A549 (cell line): ENCODE data around the gene E2F7. TPM values are rescaled to one million over a fixed set of nuclear protein-coding genes. Genes with fewer than 3 reads are reported as not detected.

Experiments used
- ATAC-seq, 2 experiments: fragments of 200-7000 bp in 1 of 2; fragments of >200 bp in 1 of 2; cut with Nextera tagmentation in 1 of 2; cut with Tn5 transposase in 1 of 2; 3 replicates each; pipeline versions ENCODE4 v1.8.0 to v1.9.1; 2018 to 2020; ENCODE audit warnings: mild to moderate bottlenecking in 1 of 2, moderate library complexity in 1 of 2
- CTCF ChIA-PET: fragments of 300-600 bp; sonication (Branson Sonifier 250); formaldehyde crosslinking; extraction: SDS; loops from one replicate; lab custom pipeline; 2021; ENCODE audit warnings: antibody characterized with exemption, inconsistent platforms; lab: Yijun Ruan, JAX
- POLR2A ChIA-PET: fragments of 350-600 bp; formaldehyde crosslinking; extraction: SDS; loops from one replicate; lab custom pipeline; 2021; ENCODE audit warnings: antibody characterized with exemption, inconsistent platforms; lab: Yijun Ruan, JAX
- DNase-seq, 2 experiments: peaks; one replicate each; pipeline versions ENCODE4 v3.0.0 to v3.0.0-alpha.2; 2011 to 2016; ENCODE audit warnings: low read depth in 1 of 2, low spot score in 1 of 2
- FAIRE-seq: peaks from 2 replicates; lab custom pipeline; 2011; peaks lifted over from hg19 to GRCh38; lab: Jason Lieb, UNC
- H3K27ac ChIP-seq, 2 experiments: fragments of >200 bp; sonication (Bioruptor Twin); formaldehyde crosslinking; 3 replicates each; pipeline ENCODE4 v1.5.1; 2016 to 2017
- H3K4me1 ChIP-seq: fragments of >200 bp; sonication (Bioruptor Twin); formaldehyde crosslinking; 3 replicates; pipeline ENCODE4 v1.6.1; 2016
- H3K4me2 ChIP-seq: fragments of >200 bp; sonication (Bioruptor Twin); formaldehyde crosslinking; 3 replicates; pipeline ENCODE4 v1.6.1; 2016
- H3K4me3 ChIP-seq: fragments of >200 bp; sonication (Bioruptor Twin); formaldehyde crosslinking; 3 replicates; pipeline ENCODE4 v1.5.1; 2016
- H3K9me3 ChIP-seq: fragments of >200 bp; sonication (Bioruptor Twin); formaldehyde crosslinking; 3 replicates; pipeline ENCODE4 v1.6.1; 2016
- CEBPB ChIP-seq, 2 experiments: fragments of >200 bp in 1 of 2; sonication (Bioruptor Twin) in 1 of 2; formaldehyde crosslinking in 1 of 2; IDR thresholded peaks; 2 replicates each; pipeline ENCODE4 v1.6.1; 2012 to 2016
- EHF ChIP-seq: fragments of 250-450 bp; sonication (Bioruptor Pico); IDR thresholded peaks from 2 replicates; pipeline ENCODE4 v1.5.0; 2020; ENCODE audit warnings: mild to moderate bottlenecking
- EHMT2 ChIP-seq: fragments of 200-600 bp; sonication (generic); IDR thresholded peaks from 2 replicates; pipeline ENCODE4 v1.6.1; 2016; ENCODE audit warnings: antibody characterized with exemption, low read depth, mild to moderate bottlenecking, moderate library complexity
- FOSB ChIP-seq: fragments of 250-450 bp; sonication (Bioruptor Pico); IDR thresholded peaks from 2 replicates; pipeline ENCODE4 v1.5.0; 2020; ENCODE audit warnings: mild to moderate bottlenecking, moderate library complexity
- FOXS1 ChIP-seq: fragments of 250-450 bp; sonication (Bioruptor Pico); IDR thresholded peaks from 2 replicates; pipeline ENCODE4 v1.5.0; 2020; ENCODE audit warnings: mild to moderate bottlenecking, moderate library complexity
- GATA3 ChIP-seq: IDR thresholded peaks from 2 replicates; pipeline ENCODE4 v1.6.1; 2012; ENCODE audit warnings: borderline replicate concordance
- HEYL ChIP-seq: fragments of 250-450 bp; sonication (Bioruptor Pico); IDR thresholded peaks from 2 replicates; pipeline ENCODE4 v1.8.0; 2021; ENCODE audit warnings: mild to moderate bottlenecking, moderate library complexity
- HOXB13 ChIP-seq: fragments of 250-450 bp; sonication (Bioruptor Pico); IDR thresholded peaks from 2 replicates; pipeline ENCODE4 v1.5.0; 2020; ENCODE audit warnings: low read depth, mild to moderate bottlenecking, moderate library complexity
- HOXB5 ChIP-seq: fragments of 250-450 bp; sonication (Bioruptor Pico); IDR thresholded peaks from 2 replicates; pipeline ENCODE4 v1.5.0; 2020; ENCODE audit warnings: mild to moderate bottlenecking, moderate library complexity
- KDM5A ChIP-seq: fragments of 200-600 bp; sonication (generic); IDR thresholded peaks from 2 replicates; pipeline ENCODE4 v1.6.1; 2016; ENCODE audit warnings: antibody characterized with exemption, mild to moderate bottlenecking
- MAZ ChIP-seq: fragments of 150-350 bp; IDR thresholded peaks from 2 replicates; pipeline ENCODE4 v1.6.1; 2014; ENCODE audit warnings: antibody characterized with exemption, low read depth, low read length, borderline replicate concordance
- NFE2L2 ChIP-seq: fragments of 150-350 bp; conservative IDR thresholded peaks from 2 replicates; pipeline ENCODE4 v1.6.1; 2014; ENCODE audit warnings: low read length
- NPAS2 ChIP-seq: fragments of 250-450 bp; sonication (Bioruptor Pico); IDR thresholded peaks from 2 replicates; pipeline ENCODE4 v1.8.0; 2022; ENCODE audit warnings: mild to moderate bottlenecking, moderate library complexity, borderline replicate concordance
- NR3C1 ChIP-seq: fragments of >200 bp; sonication (Bioruptor Twin); formaldehyde crosslinking; IDR thresholded peaks from 3 replicates; pipeline ENCODE4 v1.6.1; 2017
- POLR2A ChIP-seq: IDR thresholded peaks from 2 replicates; pipeline ENCODE4 v1.6.1; 2012; ENCODE audit warnings: mild to moderate bottlenecking, low read length
- RCOR1 ChIP-seq: fragments of 150-350 bp; IDR thresholded peaks from 2 replicates; pipeline ENCODE4 v1.6.1; 2014; ENCODE audit warnings: antibody characterized with exemption, low read length, low read depth
- SREBF2 ChIP-seq: fragments of 450-650 bp; IDR thresholded peaks from 2 replicates; pipeline ENCODE4 v1.6.1; 2014; ENCODE audit warnings: mild to moderate bottlenecking, moderate library complexity
- WGBS: methylation state at CpG from one replicate; pipeline ENCODE4 v1.1.6; 2017; ENCODE audit errors: missing lambda C conversion rate; 5-methylcytosine and 5-hydroxymethylcytosine counted together
- polyA minus RNA-seq: library from RNA; depleted of rRNA, polyadenylated mRNA; stranded (reverse); fragments of >200 nt; gene quantifications from 2 replicates; pipeline ENCODE4 v1.2.3, GENCODE V29; 2011; rRNA and poly(A)+ RNA removed
- polyA plus RNA-seq, 4 experiments: library from polyadenylated mRNA; depleted of rRNA in 3 of 4; stranded (reverse); fragments of >200 nt; fragmentation: RNase III in 1 of 4; extraction: RNeasy Plus Mini Kit Qiagen cat#74134 plus additional on column Dnase treatment in 1 of 4; gene quantifications; 2 replicates in 3 of 4; 3 replicates in 1 of 4; pipeline ENCODE4 v1.2.3, GENCODE V29; 2011 to 2017
- TF ChIP-seq, protein P1 (sequence below): IDR thresholded peaks from 2 replicates; pipeline ENCODE4 v1.6.1; 2012
- TF ChIP-seq, protein P2 (sequence below): fragments of 250-450 bp; sonication (Bioruptor Pico); IDR thresholded peaks from 2 replicates; pipeline ENCODE4 v1.5.0; 2020; ENCODE audit warnings: low read depth, mild to moderate bottlenecking, moderate library complexity
- TF ChIP-seq, protein P3 (sequence below): fragments of >200 bp; sonication (Bioruptor Twin); formaldehyde crosslinking; IDR thresholded peaks from 3 replicates; pipeline ENCODE4 v1.5.1; 2016
- TF ChIP-seq, protein P4 (sequence below): fragments of >200 bp; sonication (Bioruptor Twin); formaldehyde crosslinking; IDR thresholded peaks from 2 replicates; pipeline ENCODE4 v1.6.1; 2016
- TF ChIP-seq, protein P5 (sequence below): fragments of 450-650 bp; IDR thresholded peaks from 2 replicates; pipeline ENCODE4 v1.6.1; 2014; ENCODE audit warnings: antibody characterized with exemption
- TF ChIP-seq, protein P6 (sequence below): IDR thresholded peaks from 2 replicates; pipeline ENCODE4 v1.6.1; 2012; ENCODE audit warnings: low read depth, borderline replicate concordance
- TF ChIP-seq, protein P7 (sequence below): fragments of 200-600 bp; sonication (generic); IDR thresholded peaks from 2 replicates; pipeline ENCODE4 v1.6.1; 2016; ENCODE audit warnings: antibody characterized with exemption, mild to moderate bottlenecking, moderate library complexity
- TF ChIP-seq, protein P8 (sequence below): IDR thresholded peaks from 2 replicates; pipeline ENCODE4 v1.6.1; 2012

E2F7 gene, protein sequence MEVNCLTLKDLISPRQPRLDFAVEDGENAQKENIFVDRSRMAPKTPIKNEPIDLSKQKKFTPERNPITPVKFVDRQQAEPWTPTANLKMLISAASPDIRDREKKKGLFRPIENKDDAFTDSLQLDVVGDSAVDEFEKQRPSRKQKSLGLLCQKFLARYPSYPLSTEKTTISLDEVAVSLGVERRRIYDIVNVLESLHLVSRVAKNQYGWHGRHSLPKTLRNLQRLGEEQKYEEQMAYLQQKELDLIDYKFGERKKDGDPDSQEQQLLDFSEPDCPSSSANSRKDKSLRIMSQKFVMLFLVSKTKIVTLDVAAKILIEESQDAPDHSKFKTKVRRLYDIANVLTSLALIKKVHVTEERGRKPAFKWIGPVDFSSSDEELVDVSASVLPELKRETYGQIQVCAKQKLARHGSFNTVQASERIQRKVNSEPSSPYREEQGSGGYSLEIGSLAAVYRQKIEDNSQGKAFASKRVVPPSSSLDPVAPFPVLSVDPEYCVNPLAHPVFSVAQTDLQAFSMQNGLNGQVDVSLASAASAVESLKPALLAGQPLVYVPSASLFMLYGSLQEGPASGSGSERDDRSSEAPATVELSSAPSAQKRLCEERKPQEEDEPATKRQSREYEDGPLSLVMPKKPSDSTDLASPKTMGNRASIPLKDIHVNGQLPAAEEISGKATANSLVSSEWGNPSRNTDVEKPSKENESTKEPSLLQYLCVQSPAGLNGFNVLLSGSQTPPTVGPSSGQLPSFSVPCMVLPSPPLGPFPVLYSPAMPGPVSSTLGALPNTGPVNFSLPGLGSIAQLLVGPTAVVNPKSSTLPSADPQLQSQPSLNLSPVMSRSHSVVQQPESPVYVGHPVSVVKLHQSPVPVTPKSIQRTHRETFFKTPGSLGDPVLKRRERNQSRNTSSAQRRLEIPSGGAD
- polyA plus RNA-seq (2011; rRNA removed) (8.2 and 12.2 TPM in 2 replicates), polyA plus RNA-seq (2017; fragmentation: RNase III; extraction: RNeasy Plus Mini Kit Qiagen cat#74134 plus additional on column Dnase treatment) (4.1 to 5.4 TPM (median 5.0 TPM) in 3 replicates), polyA minus RNA-seq (7.2 and 8.2 TPM in 2 replicates)
- 4.6 and 5.7 TPM in 2 replicates for polyA plus RNA-seq (2012; cell fraction: cytosol; rRNA removed)
- polyA plus RNA-seq (2012; cell fraction: nucleus; rRNA removed) = 7.0 and 7.4 TPM in 2 replicates

DNA sequence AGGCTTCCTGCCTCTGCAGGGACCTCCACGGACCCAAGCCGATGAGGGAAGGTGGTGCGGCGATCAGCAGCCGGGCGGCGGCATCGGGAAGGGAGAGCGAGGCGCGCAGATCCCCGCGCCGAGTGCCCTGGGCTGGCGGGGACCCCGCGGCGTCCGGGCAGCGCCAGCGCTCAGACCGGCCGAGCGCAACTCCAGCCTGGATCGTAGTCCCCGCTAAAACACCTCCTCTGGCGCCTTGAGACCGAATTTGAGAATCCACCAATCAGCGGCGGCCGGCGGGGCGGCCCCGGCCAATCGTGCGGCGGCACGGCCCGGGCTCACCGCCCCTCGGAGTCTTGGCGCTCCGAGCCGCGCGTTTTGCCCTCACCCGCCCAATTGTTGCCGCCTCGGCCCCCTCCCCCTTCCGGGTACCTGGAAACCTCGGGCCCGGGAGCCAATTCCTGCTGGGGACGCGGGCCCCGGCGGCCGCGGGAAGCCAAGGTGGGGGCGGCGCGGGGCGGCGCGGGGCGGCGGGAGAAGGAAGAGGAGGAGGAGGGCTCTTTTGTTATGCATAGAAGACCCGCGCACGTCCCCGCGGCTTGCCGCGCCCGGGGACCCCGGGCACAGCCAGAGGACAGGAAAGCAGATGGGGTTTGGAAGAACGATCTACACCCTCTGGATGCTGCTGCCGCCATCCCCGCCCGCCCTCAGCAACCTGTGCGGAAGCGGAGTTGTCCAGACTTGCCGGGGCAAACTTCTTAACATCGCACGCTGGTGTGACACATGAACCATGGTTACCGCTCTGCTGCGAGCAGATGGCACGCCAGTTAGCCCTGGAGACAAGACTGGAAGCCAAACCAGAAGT lies at the start of gene E2F7:
Gene E2F7, minus strand, starts transcription at position 209 of the 844 bp plus-strand sequence. CDS start 934 bp downstream, outside the sequence.
- peak within 1 kb of the TSS; percentile 83 to 88 for H3K27ac ChIP-seq
- FAIRE-seq (no peak), ATAC-seq (peak; percentile 96 to 99), DNase-seq (peak; percentile 95 to 96)
- H3K4me2 ChIP-seq = peak within 1 kb of the TSS; percentile 90
- H3K4me1 ChIP-seq = peaks cover 11% of the 10 kb centered on the region; the same call in 2 of the 3 replicates
- peak within 1 kb of the TSS; percentile 79 for H3K4me3 ChIP-seq
- under 1% methylated on average over 37 of the region's 87 CpGs for WGBS
- POLR2A ChIA-PET = no interaction called here
- CTCF ChIA-PET = no interaction called here
- H3K9me3 ChIP-seq = no peaks in the 10 kb centered on the region
- TF ChIP-seq NR3C1 = no peak
- TF ChIP-seq SREBF2 = no peak
- no peak for TF ChIP-seq EHF
- TF ChIP-seq, protein P1, sequence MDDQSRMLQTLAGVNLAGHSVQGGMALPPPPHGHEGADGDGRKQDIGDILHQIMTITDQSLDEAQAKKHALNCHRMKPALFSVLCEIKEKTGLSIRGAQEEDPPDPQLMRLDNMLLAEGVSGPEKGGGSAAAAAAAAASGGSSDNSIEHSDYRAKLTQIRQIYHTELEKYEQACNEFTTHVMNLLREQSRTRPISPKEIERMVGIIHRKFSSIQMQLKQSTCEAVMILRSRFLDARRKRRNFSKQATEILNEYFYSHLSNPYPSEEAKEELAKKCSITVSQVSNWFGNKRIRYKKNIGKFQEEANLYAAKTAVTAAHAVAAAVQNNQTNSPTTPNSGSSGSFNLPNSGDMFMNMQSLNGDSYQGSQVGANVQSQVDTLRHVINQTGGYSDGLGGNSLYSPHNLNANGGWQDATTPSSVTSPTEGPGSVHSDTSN = peak; percentile 25; the same call in 1 of the 2 replicates
- TF ChIP-seq FOSB (CRISPR knock-in tag) = no peak
- TF ChIP-seq, protein P2, sequence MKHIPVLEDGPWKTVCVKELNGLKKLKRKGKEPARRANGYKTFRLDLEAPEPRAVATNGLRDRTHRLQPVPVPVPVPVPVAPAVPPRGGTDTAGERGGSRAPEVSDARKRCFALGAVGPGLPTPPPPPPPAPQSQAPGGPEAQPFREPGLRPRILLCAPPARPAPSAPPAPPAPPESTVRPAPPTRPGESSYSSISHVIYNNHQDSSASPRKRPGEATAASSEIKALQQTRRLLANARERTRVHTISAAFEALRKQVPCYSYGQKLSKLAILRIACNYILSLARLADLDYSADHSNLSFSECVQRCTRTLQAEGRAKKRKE (CRISPR knock-in tag) = no peak
- no peak for TF ChIP-seq HOXB5
- no peak for TF ChIP-seq NPAS2 (CRISPR knock-in tag)
- TF ChIP-seq FOXS1 (CRISPR knock-in tag) = no peak
- peak; percentile 23; the same call in 1 of the 2 replicates for TF ChIP-seq GATA3
- TF ChIP-seq EHMT2 = no peak
- TF ChIP-seq RCOR1 = no peak
- TF ChIP-seq, protein P3, sequence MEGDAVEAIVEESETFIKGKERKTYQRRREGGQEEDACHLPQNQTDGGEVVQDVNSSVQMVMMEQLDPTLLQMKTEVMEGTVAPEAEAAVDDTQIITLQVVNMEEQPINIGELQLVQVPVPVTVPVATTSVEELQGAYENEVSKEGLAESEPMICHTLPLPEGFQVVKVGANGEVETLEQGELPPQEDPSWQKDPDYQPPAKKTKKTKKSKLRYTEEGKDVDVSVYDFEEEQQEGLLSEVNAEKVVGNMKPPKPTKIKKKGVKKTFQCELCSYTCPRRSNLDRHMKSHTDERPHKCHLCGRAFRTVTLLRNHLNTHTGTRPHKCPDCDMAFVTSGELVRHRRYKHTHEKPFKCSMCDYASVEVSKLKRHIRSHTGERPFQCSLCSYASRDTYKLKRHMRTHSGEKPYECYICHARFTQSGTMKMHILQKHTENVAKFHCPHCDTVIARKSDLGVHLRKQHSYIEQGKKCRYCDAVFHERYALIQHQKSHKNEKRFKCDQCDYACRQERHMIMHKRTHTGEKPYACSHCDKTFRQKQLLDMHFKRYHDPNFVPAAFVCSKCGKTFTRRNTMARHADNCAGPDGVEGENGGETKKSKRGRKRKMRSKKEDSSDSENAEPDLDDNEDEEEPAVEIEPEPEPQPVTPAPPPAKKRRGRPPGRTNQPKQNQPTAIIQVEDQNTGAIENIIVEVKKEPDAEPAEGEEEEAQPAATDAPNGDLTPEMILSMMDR = no peak
- no peak for TF ChIP-seq CEBPB (IDR thresholded peaks at IDR 0.05)
- TF ChIP-seq POLR2A = peak; percentile 79
- TF ChIP-seq, protein P4, sequence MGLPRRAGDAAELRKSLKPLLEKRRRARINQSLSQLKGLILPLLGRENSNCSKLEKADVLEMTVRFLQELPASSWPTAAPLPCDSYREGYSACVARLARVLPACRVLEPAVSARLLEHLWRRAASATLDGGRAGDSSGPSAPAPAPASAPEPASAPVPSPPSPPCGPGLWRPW = no peak
- TF ChIP-seq, protein P5, sequence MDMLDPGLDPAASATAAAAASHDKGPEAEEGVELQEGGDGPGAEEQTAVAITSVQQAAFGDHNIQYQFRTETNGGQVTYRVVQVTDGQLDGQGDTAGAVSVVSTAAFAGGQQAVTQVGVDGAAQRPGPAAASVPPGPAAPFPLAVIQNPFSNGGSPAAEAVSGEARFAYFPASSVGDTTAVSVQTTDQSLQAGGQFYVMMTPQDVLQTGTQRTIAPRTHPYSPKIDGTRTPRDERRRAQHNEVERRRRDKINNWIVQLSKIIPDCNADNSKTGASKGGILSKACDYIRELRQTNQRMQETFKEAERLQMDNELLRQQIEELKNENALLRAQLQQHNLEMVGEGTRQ = no peak
- TF ChIP-seq, protein P6, sequence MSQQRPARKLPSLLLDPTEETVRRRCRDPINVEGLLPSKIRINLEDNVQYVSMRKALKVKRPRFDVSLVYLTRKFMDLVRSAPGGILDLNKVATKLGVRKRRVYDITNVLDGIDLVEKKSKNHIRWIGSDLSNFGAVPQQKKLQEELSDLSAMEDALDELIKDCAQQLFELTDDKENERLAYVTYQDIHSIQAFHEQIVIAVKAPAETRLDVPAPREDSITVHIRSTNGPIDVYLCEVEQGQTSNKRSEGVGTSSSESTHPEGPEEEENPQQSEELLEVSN = peak; percentile 81
- no peak for TF ChIP-seq NFE2L2
- TF ChIP-seq, protein P7, sequence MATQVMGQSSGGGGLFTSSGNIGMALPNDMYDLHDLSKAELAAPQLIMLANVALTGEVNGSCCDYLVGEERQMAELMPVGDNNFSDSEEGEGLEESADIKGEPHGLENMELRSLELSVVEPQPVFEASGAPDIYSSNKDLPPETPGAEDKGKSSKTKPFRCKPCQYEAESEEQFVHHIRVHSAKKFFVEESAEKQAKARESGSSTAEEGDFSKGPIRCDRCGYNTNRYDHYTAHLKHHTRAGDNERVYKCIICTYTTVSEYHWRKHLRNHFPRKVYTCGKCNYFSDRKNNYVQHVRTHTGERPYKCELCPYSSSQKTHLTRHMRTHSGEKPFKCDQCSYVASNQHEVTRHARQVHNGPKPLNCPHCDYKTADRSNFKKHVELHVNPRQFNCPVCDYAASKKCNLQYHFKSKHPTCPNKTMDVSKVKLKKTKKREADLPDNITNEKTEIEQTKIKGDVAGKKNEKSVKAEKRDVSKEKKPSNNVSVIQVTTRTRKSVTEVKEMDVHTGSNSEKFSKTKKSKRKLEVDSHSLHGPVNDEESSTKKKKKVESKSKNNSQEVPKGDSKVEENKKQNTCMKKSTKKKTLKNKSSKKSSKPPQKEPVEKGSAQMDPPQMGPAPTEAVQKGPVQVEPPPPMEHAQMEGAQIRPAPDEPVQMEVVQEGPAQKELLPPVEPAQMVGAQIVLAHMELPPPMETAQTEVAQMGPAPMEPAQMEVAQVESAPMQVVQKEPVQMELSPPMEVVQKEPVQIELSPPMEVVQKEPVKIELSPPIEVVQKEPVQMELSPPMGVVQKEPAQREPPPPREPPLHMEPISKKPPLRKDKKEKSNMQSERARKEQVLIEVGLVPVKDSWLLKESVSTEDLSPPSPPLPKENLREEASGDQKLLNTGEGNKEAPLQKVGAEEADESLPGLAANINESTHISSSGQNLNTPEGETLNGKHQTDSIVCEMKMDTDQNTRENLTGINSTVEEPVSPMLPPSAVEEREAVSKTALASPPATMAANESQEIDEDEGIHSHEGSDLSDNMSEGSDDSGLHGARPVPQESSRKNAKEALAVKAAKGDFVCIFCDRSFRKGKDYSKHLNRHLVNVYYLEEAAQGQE = no peak
- TF ChIP-seq HEYL (CRISPR knock-in tag) = no peak
- no peak for TF ChIP-seq HOXB13 (CRISPR knock-in tag)
- no peak for TF ChIP-seq KDM5A
- TF ChIP-seq, protein P8, sequence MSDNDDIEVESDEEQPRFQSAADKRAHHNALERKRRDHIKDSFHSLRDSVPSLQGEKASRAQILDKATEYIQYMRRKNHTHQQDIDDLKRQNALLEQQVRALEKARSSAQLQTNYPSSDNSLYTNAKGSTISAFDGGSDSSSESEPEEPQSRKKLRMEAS = peak; percentile 50
- TF ChIP-seq MAZ = no peak
